AG04450 (cell line): ENCODE measurements around the gene RAB29. TPM values are rescaled to one million over a fixed set of nuclear protein-coding genes. Genes with fewer than 3 reads are reported as not detected.

Experiments
- CTCF ChIA-PET: fragments of 300-600, 350-600 bp; formaldehyde crosslinking; extraction: SDS; loops from one replicate; lab custom pipeline; 2022; ENCODE audit warnings: antibody characterized with exemption, inconsistent platforms; lab: Charles Lee
- POLR2A ChIA-PET: fragments of 350-600 bp; formaldehyde crosslinking; extraction: SDS; loops from one replicate; lab custom pipeline; 2021; ENCODE audit warnings: antibody characterized with exemption, inconsistent platforms; lab: Yijun Ruan, JAX
- DNase-seq: peaks from one replicate; pipeline ENCODE4 v3.0.0-alpha.2; 2011; ENCODE audit warnings: low read depth, low spot score
- H3K27ac ChIP-seq: one replicate; pipeline ENCODE4 v1.5.1; 2012; ENCODE audit warnings: low read depth, low read length, control low read depth
- H3K27me3 ChIP-seq: one replicate; pipeline ENCODE4 v1.6.0; 2012; ENCODE audit warnings: low read length; ENCODE audit not compliant: control insufficient read depth, insufficient read depth
- H3K4me3 ChIP-seq: 2 replicates; pipeline ENCODE4 v1.5.1; 2011; ENCODE audit warnings: mild to moderate bottlenecking, low read depth, low read length, control low read depth
- H3K9me3 ChIP-seq: 2 replicates; pipeline ENCODE4 v1.5.1; 2012; ENCODE audit warnings: low read length; ENCODE audit not compliant: control insufficient read depth, insufficient read depth
- polyA plus RNA-seq: library from polyadenylated mRNA; depleted of rRNA; stranded (reverse); fragments of >200 nt; gene quantifications from 2 replicates; pipeline ENCODE4 v1.2.3, GENCODE V29; 2011
- TF ChIP-seq, protein P1 (sequence below): IDR thresholded peaks from 2 replicates; pipeline ENCODE4 v1.5.1; 2011; ENCODE audit warnings: low read depth, low read length, control low read depth, inconsistent platforms

The RAB29 gene
- polyA plus RNA-seq, 1 experiment: 14.6 TPM

DNA sequence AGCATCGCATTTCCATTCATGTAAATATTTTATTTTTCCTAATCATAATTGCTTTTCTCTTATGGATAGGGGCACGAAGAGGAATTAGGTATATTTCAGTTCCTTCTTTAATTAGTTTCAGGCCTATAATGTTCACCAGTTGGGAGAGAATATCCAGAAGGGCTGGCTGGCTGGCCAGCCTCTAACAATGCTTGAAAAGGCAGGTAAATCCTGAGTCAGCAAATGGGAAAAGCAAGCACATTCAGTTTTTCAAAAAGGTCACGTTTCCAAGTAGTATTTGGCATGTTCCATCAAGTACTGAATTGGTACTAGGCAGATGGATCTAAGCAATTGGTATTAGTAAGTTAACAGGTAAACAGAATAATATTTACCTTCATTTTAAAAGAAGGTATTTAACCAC, 8.0 kb downstream of the RAB29 start:
- no peak overlapping the region for H3K4me3 ChIP-seq
- ChIA-PET CTCF (no interaction called here), POLR2A (no interaction called here)

DNA sequence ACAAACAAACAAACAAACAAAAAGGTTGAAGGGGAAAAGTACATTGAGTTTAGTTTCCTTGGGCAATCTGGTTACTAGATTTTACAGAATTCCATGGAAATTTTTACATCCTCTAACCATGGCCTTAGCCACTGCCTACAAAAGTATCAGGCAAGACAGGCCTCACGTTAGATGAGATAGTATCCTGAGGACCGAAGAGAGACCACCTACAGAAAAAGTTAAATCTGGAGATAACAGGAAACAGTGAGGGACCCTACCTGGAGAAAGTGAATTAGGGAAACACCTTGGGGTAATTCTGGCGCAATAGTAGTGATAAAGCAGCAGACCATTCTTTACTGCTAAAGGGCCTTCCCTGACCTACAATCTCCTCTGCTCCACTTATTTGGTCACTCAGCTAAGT, 8.7 kb downstream of the RAB29 start:
- Histone ChIP-seq H3K27me3 (no peaks in the 10 kb centered on the region), H3K4me3 (no peak overlapping the region), H3K27ac (no peak overlapping the region), H3K9me3 (no peaks in the 10 kb centered on the region)
- ChIA-PET CTCF (no interaction called here), POLR2A (no interaction called here)
- DNase-seq: no peak
- TF ChIP-seq, protein P1, sequence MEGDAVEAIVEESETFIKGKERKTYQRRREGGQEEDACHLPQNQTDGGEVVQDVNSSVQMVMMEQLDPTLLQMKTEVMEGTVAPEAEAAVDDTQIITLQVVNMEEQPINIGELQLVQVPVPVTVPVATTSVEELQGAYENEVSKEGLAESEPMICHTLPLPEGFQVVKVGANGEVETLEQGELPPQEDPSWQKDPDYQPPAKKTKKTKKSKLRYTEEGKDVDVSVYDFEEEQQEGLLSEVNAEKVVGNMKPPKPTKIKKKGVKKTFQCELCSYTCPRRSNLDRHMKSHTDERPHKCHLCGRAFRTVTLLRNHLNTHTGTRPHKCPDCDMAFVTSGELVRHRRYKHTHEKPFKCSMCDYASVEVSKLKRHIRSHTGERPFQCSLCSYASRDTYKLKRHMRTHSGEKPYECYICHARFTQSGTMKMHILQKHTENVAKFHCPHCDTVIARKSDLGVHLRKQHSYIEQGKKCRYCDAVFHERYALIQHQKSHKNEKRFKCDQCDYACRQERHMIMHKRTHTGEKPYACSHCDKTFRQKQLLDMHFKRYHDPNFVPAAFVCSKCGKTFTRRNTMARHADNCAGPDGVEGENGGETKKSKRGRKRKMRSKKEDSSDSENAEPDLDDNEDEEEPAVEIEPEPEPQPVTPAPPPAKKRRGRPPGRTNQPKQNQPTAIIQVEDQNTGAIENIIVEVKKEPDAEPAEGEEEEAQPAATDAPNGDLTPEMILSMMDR: no peak

More for the DNA sequence above, 8.0 kb downstream of the RAB29 start:
- no peaks in the 10 kb centered on the region for H3K27me3 ChIP-seq
- no peak overlapping the region for H3K27ac ChIP-seq
- DNase-seq: no peak
- H3K9me3 ChIP-seq: no peaks in the 10 kb centered on the region
- TF ChIP-seq, protein P1: no peak

GRCh38 chr1:205766038-205766437, 9.2 kb downstream of the RAB29 start:
- no peaks in the 10 kb centered on the region for H3K9me3 ChIP-seq
- H3K27ac ChIP-seq: no peak overlapping the region
- H3K27me3 ChIP-seq: no peaks in the 10 kb centered on the region
- no peak for DNase-seq
- H3K4me3 ChIP-seq: no peak overlapping the region
- CTCF ChIA-PET: interaction anchor here (1.3 kb wide), 1 partner anchor 55 kb away, joined by 4 read pairs; no protein-coding TSS in a partner anchor
- TF ChIP-seq, protein P1: no peak
- POLR2A ChIA-PET: interaction anchor here (0.6 kb wide), 1 partner anchor 17 kb away, joined by 4 read pairs; the partner anchor contains the start of gene NUCKS1

GRCh38 chr1:205764578-205764977, 10.7 kb downstream of the RAB29 start:
- no peaks in the 10 kb centered on the region for H3K9me3 ChIP-seq
- ChIA-PET POLR2A (no interaction called here), CTCF (no interaction called here)
- no peak overlapping the region for H3K4me3 ChIP-seq
- H3K27ac ChIP-seq: no peak overlapping the region
- TF ChIP-seq, protein P1: no peak
- no peak for DNase-seq
- no peaks in the 10 kb centered on the region for H3K27me3 ChIP-seq

GRCh38 chr1:205763980-205764379, 11.3 kb downstream of the RAB29 start:
- ChIA-PET CTCF (no interaction called here), POLR2A (no interaction called here)
- Histone ChIP-seq H3K27me3 (no peaks in the 10 kb centered on the region), H3K9me3 (no peaks in the 10 kb centered on the region), H3K4me3 (no peak overlapping the region), H3K27ac (no peak overlapping the region)
- no peak for DNase-seq
- TF ChIP-seq, protein P1: no peak
